ENCODE results near the gene KHDC1L. TPM values are rescaled to one million over a fixed set of nuclear protein-coding genes. Genes with fewer than 3 reads are reported as not detected.
A peak's percentile ranks its signal among the peaks of the same experiment; 100 is the strongest.

The KHDC1L gene
- total and polyA plus RNA-seq, 3 donors from 2014 or later, result 3.5 to 7.9 (median 4.5) TPM

DNA sequence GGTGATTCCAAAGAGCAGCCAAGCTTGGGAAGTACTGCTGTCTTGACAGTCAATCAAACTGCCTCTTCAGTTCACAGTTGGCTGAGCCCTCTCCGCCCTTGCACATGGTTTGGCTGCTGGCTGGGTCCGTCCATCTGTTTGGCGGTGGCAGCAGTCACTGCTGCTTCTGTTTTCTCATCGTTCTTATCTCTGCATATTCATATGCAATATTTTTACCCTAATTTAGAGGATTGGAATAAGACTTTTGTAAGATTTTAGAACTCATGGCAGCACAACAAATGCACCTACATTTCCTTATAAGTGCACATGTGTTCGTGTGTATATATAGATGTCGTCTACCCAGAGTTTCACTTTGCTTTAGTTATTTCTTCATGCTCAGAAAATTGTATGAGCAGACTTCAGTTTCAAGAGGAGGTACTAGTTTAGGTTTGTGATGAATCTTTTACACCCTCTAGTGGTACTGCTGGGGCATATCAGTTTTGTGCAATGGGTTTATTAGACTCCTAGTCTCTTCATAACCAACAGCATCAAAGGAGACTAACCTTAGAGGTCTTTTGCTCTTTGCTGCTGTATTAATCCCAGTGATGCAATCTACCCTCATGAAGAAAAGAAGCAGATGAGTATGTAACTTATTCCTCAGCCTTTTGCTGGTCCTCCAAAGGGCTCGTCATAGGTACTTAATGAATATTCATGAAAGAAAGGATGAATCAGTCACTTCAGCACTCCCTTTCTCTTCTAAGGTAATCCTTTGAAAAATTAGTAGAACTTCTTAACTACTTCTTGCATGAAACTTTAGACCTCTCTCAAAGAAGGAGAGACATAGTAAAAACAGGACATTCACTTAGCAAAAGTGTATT lies 44.3 kb downstream of the KHDC1L start:
- DNase-seq, result no peak
- intact Hi-C loops (cut with DNase I; ENCODE audit: low total_unique reads), result loop anchor here (10.0 kb wide), 1 partner anchor 766 kb away; no protein-coding TSS in a partner anchor

DNA sequence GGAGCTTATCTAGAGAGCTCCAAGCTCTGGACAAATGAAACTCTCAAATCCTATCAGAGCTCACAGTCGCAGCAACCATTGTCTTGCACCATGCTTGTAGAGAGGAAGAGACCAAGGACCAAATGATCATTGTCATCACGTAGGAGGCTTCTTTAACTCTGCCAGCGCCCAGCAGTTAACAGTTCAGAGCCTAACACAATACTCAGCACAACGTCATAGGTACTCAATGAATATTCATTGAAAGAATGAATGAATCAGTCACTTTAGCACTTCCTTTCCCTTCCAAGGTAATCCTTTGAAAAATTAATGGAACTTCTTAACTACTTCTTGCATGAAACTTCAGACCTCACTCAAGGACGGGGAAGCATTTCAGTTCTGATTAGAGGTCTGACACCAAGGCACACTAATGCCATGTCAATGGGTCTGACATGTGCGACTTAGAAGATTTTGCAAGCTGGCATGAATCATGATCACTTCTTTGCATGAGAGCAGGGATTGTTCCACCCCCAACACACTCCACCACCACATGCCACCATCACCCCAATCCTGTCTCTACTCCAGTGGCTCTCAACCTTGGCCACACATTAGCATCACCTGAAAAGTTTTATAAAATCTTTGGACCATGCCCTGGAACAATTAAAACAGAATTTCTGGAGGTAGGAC lies 45.1 kb downstream of the KHDC1L start:
- no peak overlapping the region for H3K4me3 ChIP-seq
- no peak overlapping the region for H3K27ac ChIP-seq
- no peaks in the 10 kb centered on the region for H3K9me3 ChIP-seq
- H3K36me3 ChIP-seq (ENCODE audit: low read depth, missing control alignments), result no peaks in the 10 kb centered on the region
- no peak for DNase-seq
- no peaks in the 10 kb centered on the region for H3K4me1 ChIP-seq
- H3K27me3 ChIP-seq, result no peaks in the 10 kb centered on the region
- WGBS, 2 donors, result 77 to 81% methylated on average over 6 of the region's 6 CpGs
- no peak for TF ChIP-seq POLR2A (IDR thresholded peaks at IDR 0.05)
- TF ChIP-seq CTCF (IDR thresholded peaks at IDR 0.05), result no peak
- intact Hi-C loops (cut with DNase I; ENCODE audit: low total_unique reads), result loop anchor here (10.0 kb wide), 1 partner anchor 765 kb away; no protein-coding TSS in a partner anchor

More for the DNA sequence above, 44.3 kb downstream of the KHDC1L start:
- Histone ChIP-seq H3K36me3 (ENCODE audit: low read depth, missing control alignments) (no peaks in the 10 kb centered on the region), H3K4me1 (no peaks in the 10 kb centered on the region), H3K9me3 (no peaks in the 10 kb centered on the region), H3K27ac (no peak overlapping the region), H3K4me3 (no peak overlapping the region), H3K27me3 (no peaks in the 10 kb centered on the region)
- 32 to 36% methylated on average over 7 of the region's 7 CpGs for WGBS, 2 donors
- TF ChIP-seq CTCF (IDR thresholded peaks at IDR 0.05), result peak; percentile 49 to 72 (median 63)
- no peak for TF ChIP-seq POLR2A (IDR thresholded peaks at IDR 0.05)

- WGBS, 2 donors, result 79 to 85% methylated on average over 5 of the region's 5 CpGs
- Histone ChIP-seq H3K9me3 (no peaks in the 10 kb centered on the region), H3K27me3 (no peaks in the 10 kb centered on the region), H3K27ac (no peak overlapping the region), H3K4me1 (no peaks in the 10 kb centered on the region), H3K4me3 (no peak overlapping the region), H3K36me3 (ENCODE audit: low read depth, missing control alignments) (no peaks in the 10 kb centered on the region)
- DNase-seq, result no peak
- intact Hi-C loops (cut with DNase I; ENCODE audit: low total_unique reads), result no loop called here
- no peak for TF ChIP-seq CTCF (IDR thresholded peaks at IDR 0.05)
- TF ChIP-seq POLR2A (IDR thresholded peaks at IDR 0.05), result no peak
Observed at GRCh38 chr6:73177221-73177944, 47.9 kb downstream of the KHDC1L start.

- DNase-seq, result no peak
- intact Hi-C loops (cut with DNase I; ENCODE audit: low total_unique reads), result no loop called here
- Histone ChIP-seq H3K27ac (no peak overlapping the region), H3K4me1 (no peaks in the 10 kb centered on the region), H3K4me3 (no peak overlapping the region), H3K27me3 (no peaks in the 10 kb centered on the region), H3K36me3 (ENCODE audit: low read depth, missing control alignments) (no peaks in the 10 kb centered on the region), H3K9me3 (no peaks in the 10 kb centered on the region)
- 66 to 67% methylated on average over 6 of the region's 6 CpGs for WGBS, 2 donors
- TF ChIP-seq POLR2A (IDR thresholded peaks at IDR 0.05) (no peak), CTCF (IDR thresholded peaks at IDR 0.05) (no peak)
Observed at GRCh38 chr6:73176057-73176456, 49.2 kb downstream of the KHDC1L start.
